ENCODE measurements around the gene FMNL2. TPM values are rescaled to one million over a fixed set of nuclear protein-coding genes. Genes with fewer than 3 reads are reported as not detected.

Gene FMNL2
- total RNA-seq, 1 experiment from 2014 or later = 33.6 TPM

DNA sequence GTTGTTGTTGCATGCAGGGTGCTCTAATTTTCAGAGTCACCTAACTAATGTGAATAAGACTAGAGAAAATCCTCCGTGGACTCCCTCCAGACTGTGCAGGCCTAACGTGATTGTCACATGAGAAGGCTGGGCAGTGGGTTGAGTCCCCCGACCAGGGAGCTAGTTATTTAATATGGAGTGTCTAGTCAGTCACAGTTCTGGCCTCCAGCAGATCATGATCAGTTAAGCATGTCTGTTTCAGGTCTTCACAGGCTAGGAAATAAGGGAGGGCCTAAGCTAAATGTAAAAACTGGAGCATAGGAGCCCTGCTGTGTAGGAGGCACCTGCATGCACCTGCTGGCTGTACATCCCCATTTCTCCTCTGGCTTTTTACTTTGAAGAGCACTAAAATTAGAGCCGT is 295.5 kb downstream of the FMNL2 start:
- H3K27ac Mint-ChIP-seq = no peak overlapping the region
- Histone ChIP-seq H2BK12ac (ENCODE audit: insufficient read length, low read depth, low read length) (no peak overlapping the region), H2AFZ (ENCODE audit: low read length) (no peak overlapping the region)

More for the DNA sequence above, 295.5 kb downstream of the FMNL2 start:
- Histone ChIP-seq H3K56ac (ENCODE audit: insufficient read length, low read depth, low read length) (no peak overlapping the region), H4K91ac (ENCODE audit: insufficient read length, low read depth, low read length) (no peak overlapping the region), H4K8ac (replicated peaks; ENCODE audit: insufficient read length, low read depth, low read length) (no peak overlapping the region), H3K4me2 (ENCODE audit: insufficient read depth, insufficient read length, low read length) (no peak overlapping the region), H2BK5ac (ENCODE audit: insufficient read length, low read length) (no peak overlapping the region), H2AK5ac (ENCODE audit: insufficient read length, low read length) (no peak overlapping the region), H3K23ac (ENCODE audit: insufficient read length, low read depth, low read length) (no peak overlapping the region), H3K27ac (ENCODE audit: insufficient read length, low read depth, low read length) (no peak overlapping the region), H3K27me3 (ENCODE audit: insufficient read depth, low read length) (no peaks in the 10 kb centered on the region), H3K14ac (ENCODE audit: insufficient read depth, low read length) (no peak overlapping the region), H2BK120ac (ENCODE audit: low read depth, low read length, poor library complexity, severe bottlenecking) (no peak overlapping the region), H3K79me1 (ENCODE audit: insufficient read depth, low read depth, low read length, poor library complexity, severe bottlenecking) (no peaks in the 10 kb centered on the region), H2BK20ac (ENCODE audit: low read depth, low read length, poor library complexity, severe bottlenecking) (no peak overlapping the region), H3K79me2 (ENCODE audit: insufficient read depth, low read length) (no peaks in the 10 kb centered on the region), H3K9me3 (ENCODE audit: control insufficient read depth, low read depth, low read length) (no peaks in the 10 kb centered on the region), H3K4me1 (ENCODE audit: insufficient read depth, low read length) (no peaks in the 10 kb centered on the region), H4K5ac (ENCODE audit: insufficient read length, low read depth, low read length) (no peak overlapping the region), H3K4ac (ENCODE audit: low read depth, low read length) (no peak overlapping the region), H2BK15ac (ENCODE audit: low read depth, low read length) (no peak overlapping the region), H3K23me2 (ENCODE audit: insufficient read length, low read depth, low read length, poor library complexity, severe bottlenecking) (no peaks in the 10 kb centered on the region), H3K18ac (ENCODE audit: insufficient read length, low read depth, low read length) (no peak overlapping the region), H4K20me1 (ENCODE audit: control insufficient read depth, insufficient read depth, insufficient read length) (no peaks in the 10 kb centered on the region), H3T11ph (ENCODE audit: low read length) (no peak overlapping the region), H3K9ac (ENCODE audit: extremely low read depth, insufficient read length, low read length) (no peak overlapping the region)
- TF ChIP-seq, protein P1, sequence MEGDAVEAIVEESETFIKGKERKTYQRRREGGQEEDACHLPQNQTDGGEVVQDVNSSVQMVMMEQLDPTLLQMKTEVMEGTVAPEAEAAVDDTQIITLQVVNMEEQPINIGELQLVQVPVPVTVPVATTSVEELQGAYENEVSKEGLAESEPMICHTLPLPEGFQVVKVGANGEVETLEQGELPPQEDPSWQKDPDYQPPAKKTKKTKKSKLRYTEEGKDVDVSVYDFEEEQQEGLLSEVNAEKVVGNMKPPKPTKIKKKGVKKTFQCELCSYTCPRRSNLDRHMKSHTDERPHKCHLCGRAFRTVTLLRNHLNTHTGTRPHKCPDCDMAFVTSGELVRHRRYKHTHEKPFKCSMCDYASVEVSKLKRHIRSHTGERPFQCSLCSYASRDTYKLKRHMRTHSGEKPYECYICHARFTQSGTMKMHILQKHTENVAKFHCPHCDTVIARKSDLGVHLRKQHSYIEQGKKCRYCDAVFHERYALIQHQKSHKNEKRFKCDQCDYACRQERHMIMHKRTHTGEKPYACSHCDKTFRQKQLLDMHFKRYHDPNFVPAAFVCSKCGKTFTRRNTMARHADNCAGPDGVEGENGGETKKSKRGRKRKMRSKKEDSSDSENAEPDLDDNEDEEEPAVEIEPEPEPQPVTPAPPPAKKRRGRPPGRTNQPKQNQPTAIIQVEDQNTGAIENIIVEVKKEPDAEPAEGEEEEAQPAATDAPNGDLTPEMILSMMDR (conservative IDR thresholded peaks at IDR 0.05) = no peak
- Mint-ChIP-seq H3K36me3 (ENCODE audit: insufficient read depth in 1 of 3, low read depth in 3 of 3) (peaks cover 20 to 53% (median 40%) of the 10 kb centered on the region in 3 experiments; a peak in 6 of 7 replicates), H3K4me3 (no peak overlapping the region), H3K4me1 (no peaks in the 10 kb centered on the region), H3K9me3 (no peaks in the 10 kb centered on the region), H3K27me3 (ENCODE audit: low read depth) (no peaks in the 10 kb centered on the region)
- no CpG with 5 or more reads among the region's 4 CpGs for WGBS (ENCODE audit: extremely low coverage, insufficient read length, low lambda C conversion rate)
- no peak for DNase-seq

All from H9 (cell line).